Activated T-cell treated with anti-CD3 and anti-CD28 coated beads, Interleukin-2, amount 50 U/mL, for 48 hours (primary cell): ENCODE data around the gene UBAC2.
"Not testable (repeated sequence)": the region's sequence is repeated elsewhere in the genome, so short reads cannot be mapped to it uniquely, and the experiment has no call there.

Experiments used
- DNase-seq, 2 experiments: peaks; one replicate each; pipeline ENCODE4 v3.0.0-alpha.2; 2020

The UBAC2 gene

GRCh38 chr13:99185606-99186005, 15.0 kb upstream of the UBAC2 start:
- no peak for DNase-seq

- no peak for DNase-seq
Measured at GRCh38 chr13:99190147-99190985, 10.3 kb upstream of the UBAC2 start.

GRCh38 chr13:99191336-99191899, 9.2 kb upstream of the UBAC2 start:
- no peak for DNase-seq

GRCh38 chr13:99191900-99192399, 8.7 kb upstream of the UBAC2 start:
- DNase-seq = no peak

- no peak for DNase-seq
Measured at GRCh38 chr13:99192480-99192879, 8.2 kb upstream of the UBAC2 start.

- DNase-seq = no peak
Measured at GRCh38 chr13:99193152-99193551, 7.5 kb upstream of the UBAC2 start.

GRCh38 chr13:99196466-99197116, 4.1 kb upstream of the UBAC2 start:
- DNase-seq = no peak

- peak in 1 of 2 experiments; percentile 13 for DNase-seq
Measured at GRCh38 chr13:99197117-99197651, 3.5 kb upstream of the UBAC2 start.

GRCh38 chr13:99199541-99200431, 868 bp upstream of the UBAC2 start:
- DNase-seq = no peak

- DNase-seq = peak in 1 of 2 experiments; percentile 45
Measured at GRCh38 chr13:99203601-99204579, 3.2 kb downstream of the UBAC2 start.

GRCh38 chr13:99205621-99206220, 5.1 kb downstream of the UBAC2 start:
- DNase-seq = no peak

GRCh38 chr13:99206226-99206625, 5.6 kb downstream of the UBAC2 start:
- no peak for DNase-seq

GRCh38 chr13:99206873-99207272, 6.2 kb downstream of the UBAC2 start:
- DNase-seq = no peak

- no peak for DNase-seq
Measured at GRCh38 chr13:99207511-99207910, 6.9 kb downstream of the UBAC2 start.

- DNase-seq = no peak
Measured at GRCh38 chr13:99208185-99208584, 7.5 kb downstream of the UBAC2 start.

- DNase-seq = no peak
Measured at GRCh38 chr13:99208845-99209527, 8.3 kb downstream of the UBAC2 start.

GRCh38 chr13:99210627-99211026, 10.0 kb downstream of the UBAC2 start:
- DNase-seq = not testable (repeated sequence)

GRCh38 chr13:99211421-99212035, 10.9 kb downstream of the UBAC2 start:
- DNase-seq = no peak

GRCh38 chr13:99214232-99214631, 13.6 kb downstream of the UBAC2 start:
- peak; percentile 64 to 77 for DNase-seq

- DNase-seq = no peak
Measured at GRCh38 chr13:99214731-99215130, 14.1 kb downstream of the UBAC2 start.
